Measurements from ENCODE around the gene SCAPER.

DNA sequence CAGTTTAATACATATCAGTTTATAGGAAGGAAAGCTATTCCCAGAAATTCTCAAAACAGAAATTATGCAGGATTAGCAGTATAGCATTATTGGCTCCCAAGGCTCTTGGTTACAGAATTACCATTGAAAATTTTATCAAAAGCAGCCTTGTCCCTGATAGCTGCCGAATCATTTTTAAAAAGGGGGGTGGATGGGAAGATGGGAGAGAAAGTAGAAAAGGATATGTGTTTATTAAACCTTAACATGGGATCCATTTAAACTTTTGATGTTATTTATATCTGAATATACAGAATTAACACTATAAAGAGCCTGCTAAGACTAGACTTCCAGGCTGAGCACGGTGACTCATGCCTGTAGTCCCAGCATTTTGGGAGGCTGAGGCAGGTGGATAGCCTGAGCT is 37.2 kb upstream of the SCAPER start:
- no peak for TF ChIP-seq POLR2AphosphoS5 (IDR thresholded peaks at IDR 0.05)
- TF ChIP-seq, protein P1, sequence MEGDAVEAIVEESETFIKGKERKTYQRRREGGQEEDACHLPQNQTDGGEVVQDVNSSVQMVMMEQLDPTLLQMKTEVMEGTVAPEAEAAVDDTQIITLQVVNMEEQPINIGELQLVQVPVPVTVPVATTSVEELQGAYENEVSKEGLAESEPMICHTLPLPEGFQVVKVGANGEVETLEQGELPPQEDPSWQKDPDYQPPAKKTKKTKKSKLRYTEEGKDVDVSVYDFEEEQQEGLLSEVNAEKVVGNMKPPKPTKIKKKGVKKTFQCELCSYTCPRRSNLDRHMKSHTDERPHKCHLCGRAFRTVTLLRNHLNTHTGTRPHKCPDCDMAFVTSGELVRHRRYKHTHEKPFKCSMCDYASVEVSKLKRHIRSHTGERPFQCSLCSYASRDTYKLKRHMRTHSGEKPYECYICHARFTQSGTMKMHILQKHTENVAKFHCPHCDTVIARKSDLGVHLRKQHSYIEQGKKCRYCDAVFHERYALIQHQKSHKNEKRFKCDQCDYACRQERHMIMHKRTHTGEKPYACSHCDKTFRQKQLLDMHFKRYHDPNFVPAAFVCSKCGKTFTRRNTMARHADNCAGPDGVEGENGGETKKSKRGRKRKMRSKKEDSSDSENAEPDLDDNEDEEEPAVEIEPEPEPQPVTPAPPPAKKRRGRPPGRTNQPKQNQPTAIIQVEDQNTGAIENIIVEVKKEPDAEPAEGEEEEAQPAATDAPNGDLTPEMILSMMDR (IDR thresholded peaks at IDR 0.05), result no peak
